Measurements from ENCODE around the gene LYPD6B.

Gene LYPD6B

DNA sequence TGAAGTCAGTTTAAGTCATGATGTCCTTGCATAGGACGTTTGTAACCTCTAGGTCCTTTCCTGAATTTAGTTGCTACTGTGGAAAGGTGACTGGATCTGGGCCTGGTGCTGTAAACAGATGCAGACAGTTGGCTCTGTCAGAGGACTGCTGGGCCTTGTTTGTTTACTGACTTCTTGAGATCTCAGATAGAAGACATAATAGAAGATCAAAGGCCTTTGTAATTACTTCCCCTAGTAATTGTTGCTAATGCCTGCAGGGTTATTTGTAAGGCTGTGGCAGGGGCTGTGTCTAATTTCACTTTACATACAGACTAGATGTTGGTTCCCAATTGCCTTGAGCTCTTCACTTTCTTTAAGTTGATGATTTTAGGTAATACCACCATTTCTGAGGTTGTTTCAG, 42.5 kb downstream of the LYPD6B start:
- no peak for FAIRE-seq

GRCh38 chr2:149082079-149082478, 43.6 kb downstream of the LYPD6B start:
- FAIRE-seq = no peak

GRCh38 chr2:149082735-149083134, 44.2 kb downstream of the LYPD6B start:
- FAIRE-seq = no peak

GRCh38 chr2:149084924-149085795, 46.7 kb downstream of the LYPD6B start:
- FAIRE-seq = no peak

DNA sequence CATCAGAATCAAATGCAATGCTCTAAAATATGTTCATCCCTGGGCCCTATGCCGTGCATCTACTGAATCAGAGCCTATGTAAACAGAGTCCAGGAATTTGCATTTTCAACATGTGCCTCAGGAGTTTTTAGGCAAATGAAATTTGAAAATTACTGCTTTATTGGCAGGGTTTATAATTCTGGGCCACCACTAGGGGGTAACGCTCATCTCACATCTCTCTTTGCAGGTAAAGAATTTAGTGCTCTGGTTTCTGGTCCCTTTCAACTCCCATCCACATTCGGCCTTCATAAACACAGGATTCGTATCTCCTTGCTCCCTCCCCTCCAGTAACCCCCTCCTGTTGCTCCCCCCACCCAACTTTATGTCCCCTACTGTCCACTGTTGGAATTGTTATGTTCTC, 49.3 kb downstream of the LYPD6B start:
- FAIRE-seq = no peak

DNA sequence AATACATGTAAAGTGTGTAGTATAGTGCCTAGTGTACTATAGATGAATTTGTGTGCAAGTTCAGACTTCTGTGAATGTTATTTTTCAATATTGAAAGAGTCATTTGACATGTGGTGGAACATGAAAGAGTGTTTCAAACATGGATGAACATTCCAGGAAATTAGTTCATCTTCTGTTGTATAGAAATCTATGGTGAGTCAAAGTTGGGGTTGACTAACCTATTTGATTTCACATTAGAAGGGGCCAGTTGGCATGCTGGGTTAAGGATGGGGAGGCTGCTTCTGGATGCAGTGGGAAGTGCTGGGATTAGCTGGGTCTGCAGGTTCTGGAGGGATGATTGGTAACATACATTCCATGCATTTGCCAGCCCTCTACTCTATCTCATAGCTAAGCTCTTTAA, 50.6 kb downstream of the LYPD6B start:
- FAIRE-seq = no peak

DNA sequence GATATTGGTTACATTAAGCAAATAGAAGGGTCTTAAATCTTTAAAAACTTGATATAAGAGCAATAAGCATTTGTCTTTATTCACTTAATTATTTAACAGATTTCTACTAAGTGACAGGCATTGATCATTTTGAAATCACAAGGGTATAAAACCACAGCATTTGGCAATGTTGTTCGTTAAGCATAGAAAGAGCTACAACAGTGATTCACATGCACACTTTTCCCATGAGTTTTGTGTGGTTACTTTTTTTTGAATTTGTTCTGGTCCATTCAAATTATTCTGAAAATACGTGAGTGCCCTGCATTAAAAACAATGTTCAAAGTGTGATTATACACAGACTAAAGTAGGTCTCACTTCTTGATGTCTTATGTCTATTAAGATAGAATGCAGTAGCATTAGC, 52.2 kb downstream of the LYPD6B start:
- no peak for FAIRE-seq

GRCh38 chr2:149093579-149093978, 55.1 kb downstream of the LYPD6B start:
- no peak for FAIRE-seq

DNA sequence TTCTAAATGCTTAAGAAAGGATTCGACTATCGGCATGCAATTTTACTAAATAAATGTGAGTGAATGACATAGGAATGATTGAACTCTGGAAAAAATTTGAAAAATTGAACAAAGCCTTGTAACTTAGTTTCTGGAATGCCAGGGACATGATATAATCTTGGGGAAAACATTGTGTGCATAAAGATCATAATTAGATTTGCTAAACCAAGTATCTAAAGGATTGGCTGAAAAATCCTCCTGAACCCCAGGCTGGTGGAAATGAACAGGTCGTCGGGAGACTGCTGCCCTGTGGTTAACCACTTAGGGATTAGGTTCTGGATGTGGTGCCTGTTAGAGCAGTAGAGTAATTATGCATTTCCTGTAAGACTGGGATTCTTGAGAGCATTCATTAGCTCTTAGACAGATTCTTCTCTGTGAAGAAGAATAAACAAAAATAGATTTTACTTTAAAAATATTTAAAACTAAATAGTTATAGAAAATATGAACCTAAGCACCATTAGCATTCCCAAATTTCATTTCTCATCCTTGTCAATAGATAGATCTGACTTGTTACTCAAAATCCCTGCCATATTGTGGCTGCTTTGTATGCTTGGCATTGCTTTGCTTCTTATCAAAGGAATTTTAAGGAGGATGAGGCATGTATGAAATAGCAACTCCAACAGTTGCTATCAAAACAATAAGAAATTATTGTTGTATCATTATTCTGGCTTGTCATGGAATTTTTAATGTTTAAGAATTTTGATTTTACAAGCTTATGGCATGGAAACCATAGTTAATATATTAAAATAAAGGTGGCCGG, 55.9 kb downstream of the LYPD6B start:
- no peak for FAIRE-seq

GRCh38 chr2:149098701-149099100, 60.2 kb downstream of the LYPD6B start:
- no peak for FAIRE-seq

- no peak for FAIRE-seq
Observed at GRCh38 chr2:149099298-149099697, 60.8 kb downstream of the LYPD6B start.

- FAIRE-seq = no peak
Observed at GRCh38 chr2:149100739-149101699, 62.5 kb downstream of the LYPD6B start.

DNA sequence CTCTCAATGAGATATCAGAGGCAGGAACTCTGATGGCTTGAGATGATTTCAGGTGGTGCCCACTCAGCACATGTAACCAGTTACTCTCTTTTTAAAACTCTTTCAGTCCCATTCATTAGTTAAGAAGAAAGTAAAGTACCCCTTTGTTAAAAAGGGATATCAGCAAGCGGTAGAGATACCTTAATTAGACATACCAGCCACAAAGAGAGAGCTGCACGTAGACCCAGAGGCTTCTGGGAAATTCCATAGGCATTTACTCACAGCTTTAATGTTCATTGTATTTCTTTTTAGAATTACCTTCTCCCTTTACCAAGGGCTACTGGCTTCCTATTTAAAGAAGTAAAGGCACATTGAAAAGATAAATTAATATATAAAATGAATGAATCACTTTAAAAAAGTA, 63.3 kb downstream of the LYPD6B start:
- FAIRE-seq = no peak

GRCh38 chr2:149103081-149103620, 64.7 kb downstream of the LYPD6B start:
- no peak for FAIRE-seq

- FAIRE-seq = no peak
Observed at GRCh38 chr2:149104221-149104620, 65.7 kb downstream of the LYPD6B start.

DNA sequence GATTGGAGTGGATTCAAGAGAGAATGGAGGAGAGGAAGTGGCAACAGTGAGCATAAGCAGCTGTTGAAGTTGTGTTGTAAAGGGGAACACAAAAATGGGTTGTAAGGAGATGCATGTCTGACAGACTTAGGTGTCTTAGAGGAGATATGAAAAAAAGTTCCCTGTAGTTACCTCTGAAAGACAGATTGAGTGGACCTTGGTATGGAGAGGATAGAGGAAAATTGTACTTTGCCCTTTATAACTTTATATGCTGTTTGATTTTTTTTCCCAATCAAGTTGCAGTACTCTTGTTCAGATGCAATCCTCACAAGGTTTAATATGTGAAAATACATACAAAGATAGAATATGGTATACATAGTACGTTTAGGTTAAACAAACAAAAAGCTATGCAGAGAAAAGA, 73.6 kb downstream of the LYPD6B start:
- FAIRE-seq = no peak

DNA sequence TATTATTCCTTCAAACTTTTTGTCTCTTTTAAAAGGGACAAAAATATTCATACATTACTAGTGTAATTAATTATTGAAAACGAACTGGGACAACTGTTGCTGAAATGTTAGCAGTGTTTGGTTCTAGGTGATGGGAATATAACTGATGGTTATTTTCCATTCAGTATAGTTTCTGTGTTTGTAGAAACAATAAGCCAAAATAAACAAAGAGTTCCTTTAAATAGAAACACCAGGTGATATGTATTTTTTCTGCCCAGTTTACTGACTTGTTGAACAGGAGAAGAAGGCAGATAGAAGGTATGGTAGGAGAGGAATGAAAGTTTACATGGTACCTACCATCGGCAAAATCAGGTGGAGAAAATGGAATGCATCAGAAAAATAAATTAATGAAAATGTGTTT, 74.2 kb downstream of the LYPD6B start:
- FAIRE-seq = no peak

DNA sequence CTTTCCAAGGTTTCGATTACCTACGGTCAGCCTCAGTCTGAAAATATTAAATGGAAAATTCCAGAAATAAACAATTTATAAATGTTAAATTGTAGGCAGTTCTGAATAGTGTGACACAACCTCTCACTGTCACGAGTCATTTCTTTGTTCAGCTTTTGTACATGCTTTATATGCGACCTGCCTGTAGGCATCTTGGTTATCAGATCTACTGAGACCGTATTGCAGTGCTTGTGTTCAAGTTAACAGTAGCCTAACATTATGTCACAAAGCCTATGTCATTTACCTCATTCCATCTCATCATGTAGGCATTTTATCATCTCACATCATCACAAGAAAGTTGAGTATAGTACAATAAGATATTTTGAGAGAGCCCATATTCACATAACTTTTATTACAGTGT, 77.3 kb downstream of the LYPD6B start:
- no peak for FAIRE-seq

DNA sequence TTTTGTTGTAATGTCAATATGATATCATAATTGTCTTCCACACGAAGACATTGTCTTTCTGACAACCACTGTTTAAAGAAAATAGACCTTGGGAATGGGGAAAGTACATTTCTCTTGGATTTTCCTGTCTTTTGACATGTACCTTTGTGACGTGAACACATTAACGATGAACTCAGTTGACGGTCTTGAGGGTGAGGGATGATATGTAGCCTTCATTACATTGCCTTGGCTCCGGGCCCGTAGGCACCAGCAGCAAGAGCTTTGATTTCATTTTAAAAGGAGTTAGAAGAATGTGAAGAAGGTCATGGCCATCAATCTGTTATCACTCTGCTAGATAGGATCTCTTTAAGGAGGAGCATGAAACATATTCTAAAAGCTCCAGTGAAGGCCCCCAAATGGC, 80.9 kb downstream of the LYPD6B start:
- FAIRE-seq = no peak

DNA sequence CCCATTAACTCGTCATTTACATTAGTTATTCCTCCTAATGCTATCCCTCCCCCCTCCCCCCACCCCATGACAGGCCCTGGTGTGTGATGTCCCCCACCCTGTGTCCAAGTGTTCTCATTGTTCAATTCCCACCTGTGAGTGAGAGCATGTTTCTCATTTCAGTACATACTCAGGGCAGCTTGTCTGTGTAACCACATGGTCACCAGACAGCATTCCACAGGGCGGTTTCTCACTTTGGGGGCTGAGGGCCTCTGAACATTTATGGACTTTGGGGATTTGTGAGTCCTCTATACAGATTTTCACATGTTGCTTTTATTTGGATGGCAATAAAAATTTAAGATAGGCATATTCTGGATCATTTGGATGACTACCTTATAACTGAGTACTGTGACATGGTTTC, 84.0 kb downstream of the LYPD6B start:
- FAIRE-seq = no peak

- FAIRE-seq = no peak
Observed at GRCh38 chr2:149125031-149125725, 86.7 kb downstream of the LYPD6B start.

GRCh38 chr2:149129433-149129832, 90.9 kb downstream of the LYPD6B start:
- no peak for FAIRE-seq

All from G401.6 (cell line).